Gastroesophageal sphincter (tissue), 4 donors: ENCODE measurements around the gene AFF3. TPM values are rescaled to one million over a fixed set of nuclear protein-coding genes. Genes with fewer than 3 reads are reported as not detected.

Experiments used
- ATAC-seq: fragments of 150-250 bp; one replicate; pipeline ENCODE4 v1.9.1; 2016; ENCODE audit warnings: mild to moderate bottlenecking, moderate library complexity
- H3K27ac ChIP-seq, 4 donors: fragments of 200-600 bp; sonication (generic) in 3 of 4; 1 replicate in 3 of 4; 2 replicates in 1 of 4; pipeline ENCODE4 v1.5.1; 2016 to 2019
- H3K27me3 ChIP-seq: fragments of 200-600 bp; sonication (generic); one replicate; pipeline ENCODE4 v1.5.1; 2019
- H3K36me3 ChIP-seq, 2 donors: fragments of 200-600 bp; sonication (generic); one replicate each; pipeline ENCODE4 v1.5.1; 2019; ENCODE audit warnings: control low read depth in 1 of 2
- H3K4me1 ChIP-seq, 3 donors: fragments of 200-600 bp; sonication (generic); 1 replicate in 2 of 3; 2 replicates in 1 of 3; pipeline ENCODE4 v1.5.1; 2016 to 2019; ENCODE audit warnings: control low read depth in 2 of 3
- H3K4me3 ChIP-seq, 2 donors: fragments of 200-600 bp; sonication (generic); one replicate each; pipeline ENCODE4 v1.5.1; 2019; ENCODE audit warnings: mild to moderate bottlenecking in 1 of 2, moderate library complexity in 1 of 2
- H3K9me3 ChIP-seq, 3 donors: fragments of 200-600 bp; sonication (generic); one replicate each; pipeline ENCODE4 v1.5.1; 2017 to 2019; ENCODE audit warnings: control low read depth in 2 of 3
- EP300 ChIP-seq: sonication (generic); formaldehyde crosslinking; IDR thresholded peaks from one replicate; pipeline ENCODE4 v1.6.1; 2017; ENCODE audit warnings: antibody characterized with exemption, mild to moderate bottlenecking
- POLR2A ChIP-seq, 2 donors: fragments of 450-650 bp; IDR thresholded peaks; one replicate each; pipeline ENCODE4 v1.6.1; 2017; ENCODE audit warnings: antibody characterized with exemption in 2 of 2, mild to moderate bottlenecking in 2 of 2, moderate library complexity in 1 of 2
- POLR2AphosphoS5 ChIP-seq: sonication (generic); formaldehyde crosslinking; IDR thresholded peaks from one replicate; pipeline ENCODE4 v1.6.1; 2017; ENCODE audit warnings: antibody characterized with exemption
- WGBS, 2 donors: methylation state at CpG; one replicate each; pipeline ENCODE4 v1.1.5; 2018; ENCODE audit warnings: low coverage in 1 of 2; 5-methylcytosine and 5-hydroxymethylcytosine counted together
- total RNA-seq, 4 donors: library from RNA; depleted of rRNA; stranded (reverse); fragments of >200 nt; gene quantifications; one replicate each; pipeline ENCODE4 v1.1.0, GENCODE V29; 2016
- TF ChIP-seq, protein P1 (sequence below), 4 experiments: fragments of 200-600 bp in 2 of 4; fragments of 450-650 bp in 2 of 4; sonication (generic) in 1 of 4; IDR thresholded peaks; one replicate each; pipeline ENCODE4 v1.5.1; 2017 to 2019; ENCODE audit warnings: antibody characterized with exemption in 4 of 4, mild to moderate bottlenecking in 2 of 4, moderate library complexity in 2 of 4

Gene AFF3
- total RNA-seq, 4 donors from 2014 or later, result 15.4 to 74.8 (median 37.7) TPM

DNA sequence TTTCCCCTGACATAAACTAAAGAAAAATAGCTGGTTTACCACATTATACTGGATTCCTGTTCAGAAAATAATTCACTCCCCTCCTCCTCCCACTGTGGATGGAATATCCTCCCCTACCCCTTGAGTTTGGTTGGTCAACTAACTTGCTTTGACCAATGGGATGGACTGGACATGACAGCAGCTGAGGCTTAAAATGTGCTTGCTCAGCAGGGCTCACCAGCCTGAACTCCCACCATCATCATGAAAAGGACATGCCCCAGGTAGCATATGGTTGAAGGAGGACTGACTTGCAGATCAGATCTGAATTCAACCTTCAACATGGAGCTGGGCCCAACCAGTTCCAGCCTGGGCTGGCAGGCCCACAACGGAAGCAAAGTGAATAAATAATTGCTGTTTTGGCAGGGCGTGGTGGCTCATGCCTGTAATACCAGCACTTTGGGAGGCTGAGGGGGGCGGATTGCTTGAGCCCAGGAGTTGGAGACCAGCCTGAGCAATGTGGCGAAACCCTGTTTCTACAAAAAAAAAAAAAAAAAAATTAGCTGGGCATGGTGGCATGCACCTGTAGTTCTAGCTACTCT lies 284.4 kb downstream of the AFF3 start:
- Histone ChIP-seq H3K27ac (no peak overlapping the region), H3K4me3 (no peak overlapping the region), H3K27me3 (no peaks in the 10 kb centered on the region), H3K9me3 (no peaks in the 10 kb centered on the region), H3K36me3 (no peaks in the 10 kb centered on the region), H3K4me1 (peaks cover 0 to 24% (median 0%) of the 10 kb centered on the region in 3 donors)
- TF ChIP-seq POLR2A (IDR thresholded peaks at IDR 0.05) (no peak), POLR2AphosphoS5 (no peak), EP300 (no peak)
- TF ChIP-seq, protein P1, sequence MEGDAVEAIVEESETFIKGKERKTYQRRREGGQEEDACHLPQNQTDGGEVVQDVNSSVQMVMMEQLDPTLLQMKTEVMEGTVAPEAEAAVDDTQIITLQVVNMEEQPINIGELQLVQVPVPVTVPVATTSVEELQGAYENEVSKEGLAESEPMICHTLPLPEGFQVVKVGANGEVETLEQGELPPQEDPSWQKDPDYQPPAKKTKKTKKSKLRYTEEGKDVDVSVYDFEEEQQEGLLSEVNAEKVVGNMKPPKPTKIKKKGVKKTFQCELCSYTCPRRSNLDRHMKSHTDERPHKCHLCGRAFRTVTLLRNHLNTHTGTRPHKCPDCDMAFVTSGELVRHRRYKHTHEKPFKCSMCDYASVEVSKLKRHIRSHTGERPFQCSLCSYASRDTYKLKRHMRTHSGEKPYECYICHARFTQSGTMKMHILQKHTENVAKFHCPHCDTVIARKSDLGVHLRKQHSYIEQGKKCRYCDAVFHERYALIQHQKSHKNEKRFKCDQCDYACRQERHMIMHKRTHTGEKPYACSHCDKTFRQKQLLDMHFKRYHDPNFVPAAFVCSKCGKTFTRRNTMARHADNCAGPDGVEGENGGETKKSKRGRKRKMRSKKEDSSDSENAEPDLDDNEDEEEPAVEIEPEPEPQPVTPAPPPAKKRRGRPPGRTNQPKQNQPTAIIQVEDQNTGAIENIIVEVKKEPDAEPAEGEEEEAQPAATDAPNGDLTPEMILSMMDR (IDR thresholded peaks at IDR 0.05), result no peak
- ATAC-seq, result no peak
- 80 to 95% methylated on average over 2 to 3 of the region's 4 CpGs for WGBS, 2 donors

DNA sequence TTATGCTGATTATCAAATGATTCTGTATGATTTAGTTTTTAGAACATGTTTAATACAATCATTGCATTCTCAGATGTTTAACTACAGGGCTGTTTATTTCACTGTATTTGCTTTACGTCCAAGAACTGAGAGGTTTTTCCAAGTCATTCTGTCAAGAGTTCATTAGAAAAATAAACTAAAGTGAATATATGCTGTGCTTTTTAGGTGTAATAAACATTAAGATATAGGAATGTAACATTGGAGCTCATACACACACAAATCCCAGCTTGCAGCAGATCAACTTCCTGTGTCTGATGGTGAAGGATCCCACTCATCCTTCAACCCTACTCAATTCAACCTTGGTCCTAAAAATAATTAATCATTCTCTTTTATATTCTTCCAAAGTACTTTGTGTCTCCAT lies 285.0 kb downstream of the AFF3 start:
- ATAC-seq, result no peak
- Histone ChIP-seq H3K4me1 (peaks cover 0 to 24% (median 0%) of the 10 kb centered on the region in 3 donors), H3K36me3 (no peaks in the 10 kb centered on the region), H3K27ac (no peak overlapping the region), H3K9me3 (no peaks in the 10 kb centered on the region), H3K4me3 (no peak overlapping the region), H3K27me3 (no peaks in the 10 kb centered on the region)
- WGBS, 2 donors, result 75 to 88% methylated on average over 1 of the region's 1 CpG
- TF ChIP-seq POLR2AphosphoS5 (no peak), EP300 (no peak), POLR2A (IDR thresholded peaks at IDR 0.05) (no peak)
- TF ChIP-seq, protein P1 (IDR thresholded peaks at IDR 0.05), result no peak

DNA sequence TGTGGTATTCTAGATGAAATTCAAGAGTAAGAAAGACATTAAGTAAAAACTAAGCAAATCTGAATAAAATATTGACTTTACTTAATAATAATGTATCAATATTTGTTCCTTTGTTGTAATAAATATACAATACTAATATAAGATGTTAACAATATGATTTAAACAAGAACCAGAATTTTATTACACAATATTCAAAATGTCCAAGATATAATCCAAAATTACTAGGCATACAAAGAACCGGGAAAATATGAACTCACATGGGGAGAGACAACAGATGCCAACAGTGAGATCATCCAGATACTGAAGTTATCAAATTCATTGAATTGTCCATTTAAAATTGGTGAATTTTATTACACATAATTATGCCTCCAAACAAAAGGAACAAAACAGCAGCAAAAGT lies 286.3 kb downstream of the AFF3 start:
- TF ChIP-seq, protein P1 (IDR thresholded peaks at IDR 0.05), result no peak
- TF ChIP-seq POLR2A (IDR thresholded peaks at IDR 0.05) (no peak), POLR2AphosphoS5 (no peak), EP300 (no peak)
- 67 to 81% methylated on average over 1 of the region's 1 CpG for WGBS, 2 donors
- no peak for ATAC-seq
- Histone ChIP-seq H3K4me1 (peaks cover 0 to 13% (median 0%) of the 10 kb centered on the region in 3 donors), H3K36me3 (no peaks in the 10 kb centered on the region), H3K27me3 (no peaks in the 10 kb centered on the region), H3K27ac (no peak overlapping the region), H3K9me3 (no peaks in the 10 kb centered on the region), H3K4me3 (no peak overlapping the region)

DNA sequence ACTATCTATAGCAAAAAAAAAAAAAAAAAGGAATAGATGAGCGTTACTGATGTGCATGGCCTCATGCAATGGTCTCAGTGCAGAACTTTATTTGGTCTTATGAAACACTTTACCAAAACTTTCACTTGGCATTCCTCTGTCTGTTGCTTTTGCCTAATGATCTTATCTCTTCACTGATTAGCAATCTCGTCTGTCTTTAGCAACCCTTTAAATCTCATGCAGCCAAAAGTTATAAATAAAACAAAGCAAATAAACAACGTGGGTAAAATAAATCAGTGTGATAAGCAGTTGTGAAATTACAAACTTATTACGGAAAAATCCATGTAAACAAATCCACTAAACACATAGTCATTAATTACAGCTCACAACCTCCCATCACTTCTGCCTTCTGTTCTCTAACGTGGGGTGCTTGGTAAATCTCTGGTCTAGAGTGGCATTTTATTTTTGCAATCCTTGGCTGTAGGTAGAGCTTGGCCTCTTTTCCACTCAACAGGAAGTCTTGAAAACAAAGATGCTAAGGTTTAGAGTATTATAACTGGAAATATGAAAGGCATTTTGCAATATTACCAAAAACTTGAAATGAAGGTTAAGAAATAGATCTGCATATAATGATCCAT lies 288.0 kb downstream of the AFF3 start:
- 70 to 73% methylated on average over 5 of the region's 5 CpGs for WGBS, 2 donors

More for the DNA sequence above, 288.0 kb downstream of the AFF3 start:
- Histone ChIP-seq H3K4me1 (peaks cover 0 to 9% (median 0%) of the 10 kb centered on the region in 3 donors), H3K36me3 (no peaks in the 10 kb centered on the region), H3K27ac (no peak overlapping the region), H3K27me3 (no peaks in the 10 kb centered on the region), H3K4me3 (no peak overlapping the region), H3K9me3 (no peaks in the 10 kb centered on the region)
- TF ChIP-seq, protein P1 (IDR thresholded peaks at IDR 0.05), result no peak
- no peak for TF ChIP-seq POLR2AphosphoS5
- TF ChIP-seq POLR2A (IDR thresholded peaks at IDR 0.05), result no peak
- no peak for TF ChIP-seq EP300
- ATAC-seq, result no peak
